SH-SY5Y (cell line): ENCODE measurements around the gene NSMCE1.

ENCODE experiments used
- GATA2 ChIP-seq: IDR thresholded peaks from 2 replicates; pipeline ENCODE4 v1.6.1; 2011; ENCODE audit warnings: mild to moderate bottlenecking, low read depth, low read length
- GATA3 ChIP-seq: IDR thresholded peaks from 2 replicates; pipeline ENCODE4 v1.6.1; 2011; ENCODE audit warnings: low read depth, mild to moderate bottlenecking, low read length, moderate library complexity

DNA sequence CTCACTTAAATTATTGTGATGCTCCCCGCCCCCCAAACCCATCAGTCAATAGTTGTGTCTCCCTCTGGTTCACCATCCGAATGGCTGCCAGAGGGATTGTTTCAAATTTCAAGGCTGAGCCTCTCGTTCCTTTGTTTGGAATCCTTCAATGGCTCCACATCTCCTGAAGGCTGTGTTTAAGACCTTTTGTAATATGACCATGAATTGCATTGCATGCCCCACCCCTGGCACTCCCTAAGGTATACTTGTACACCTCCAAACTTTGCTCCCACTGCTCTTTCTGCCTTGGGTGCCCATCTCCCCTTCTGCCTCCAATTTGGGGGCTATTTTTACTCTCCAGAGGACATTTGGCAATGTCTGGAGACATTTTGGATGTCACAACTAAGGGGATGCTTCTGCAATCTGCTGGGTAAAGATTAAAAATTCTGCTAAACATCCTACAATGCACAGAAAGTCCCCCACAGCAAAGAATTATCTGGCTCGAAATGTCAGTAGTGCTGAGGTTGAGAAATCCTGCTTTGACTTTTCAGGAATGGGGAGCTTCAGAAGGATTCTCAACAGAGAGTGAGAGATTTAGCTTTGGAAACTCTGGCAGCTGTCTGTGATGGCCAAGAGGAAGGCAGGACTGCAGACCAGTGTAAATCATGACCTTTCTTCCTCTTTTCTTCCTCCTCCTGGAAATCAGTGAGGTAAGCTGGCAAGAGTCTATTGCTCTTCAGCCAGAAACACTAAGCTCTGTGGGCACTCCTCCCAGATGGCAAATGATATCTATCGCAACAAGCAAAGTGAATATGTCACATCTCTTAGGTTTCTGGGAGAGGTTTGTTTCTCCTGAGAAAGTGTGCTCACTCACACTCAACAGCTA lies 36.5 kb upstream of the NSMCE1 start:
- TF ChIP-seq GATA2 (no peak), GATA3 (no peak)
